DMS153 treated with DMSO at 0.1 percent for 48 hours (cell line): ENCODE measurements around the gene PAX5.

Experiments
- DNase-seq: peaks from one replicate; lab custom pipeline; 2025; ENCODE audit not compliant: unreplicated experiment; lab: John Stamatoyannopoulos, UW

The PAX5 gene

DNA sequence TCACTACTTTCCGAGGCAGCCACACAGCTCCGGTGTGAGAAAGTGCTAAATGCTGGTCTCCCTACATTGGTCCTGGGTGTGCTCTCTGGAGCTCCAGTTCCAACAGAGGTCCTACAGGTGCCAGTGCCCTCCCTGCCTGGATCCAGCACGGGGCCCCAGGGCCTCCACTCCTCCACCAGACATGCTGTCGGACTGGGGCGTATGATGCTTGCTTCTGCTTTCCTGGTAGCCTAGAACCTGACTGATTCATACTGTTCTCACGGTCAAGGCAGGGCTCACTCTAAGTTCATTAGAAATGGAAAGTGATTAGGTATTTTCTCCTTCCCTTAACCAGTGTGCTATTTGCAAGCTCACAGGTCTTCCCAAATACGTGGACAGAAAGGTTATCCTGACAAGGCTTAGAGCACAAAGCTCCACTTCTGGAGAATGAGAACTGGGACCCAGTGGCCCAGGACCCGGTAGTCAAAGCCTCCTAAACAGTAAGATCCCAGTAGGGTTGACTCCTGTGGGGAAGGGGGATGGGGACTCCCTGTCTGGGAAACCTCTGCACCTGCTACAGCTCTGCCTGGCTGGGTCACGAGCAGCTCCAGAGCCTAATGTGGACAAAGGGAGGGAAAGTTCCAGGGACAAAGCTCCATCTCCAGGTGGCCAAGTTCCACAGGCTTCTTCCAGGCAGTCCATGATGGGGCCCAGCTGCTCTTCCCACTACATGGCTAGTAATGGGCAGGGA, 98.1 kb downstream of the PAX5 start:
- no peak for DNase-seq

GRCh38 chr9:36935332-36935731, 98.7 kb downstream of the PAX5 start:
- no peak for DNase-seq

GRCh38 chr9:36934478-36935065, 99.5 kb downstream of the PAX5 start:
- DNase-seq = no peak

DNA sequence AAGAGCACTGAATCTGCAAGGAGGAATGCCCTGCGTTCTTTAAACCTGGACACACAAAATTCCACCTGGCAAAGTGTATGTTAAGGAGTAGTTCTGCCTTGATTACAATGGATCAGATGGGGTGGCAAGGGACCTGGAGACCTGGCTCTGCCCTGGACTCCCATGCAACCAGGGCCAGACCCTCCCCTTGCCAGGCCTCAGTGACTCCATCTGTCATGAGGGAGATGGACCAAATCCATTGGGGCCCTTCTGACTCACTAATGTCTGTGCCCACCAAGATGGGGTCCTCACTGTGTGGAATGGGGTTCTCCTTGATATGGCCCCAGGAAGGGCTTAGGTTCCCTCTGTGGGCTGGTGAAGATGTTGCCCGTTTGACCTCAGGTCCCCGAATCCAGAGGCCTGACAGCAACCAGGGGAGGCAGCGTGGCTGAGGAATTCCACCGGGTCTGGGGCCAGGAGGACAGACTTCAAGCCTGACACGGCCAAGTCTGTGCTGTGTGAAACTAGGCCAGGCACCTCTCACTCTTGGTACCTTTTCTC, 100.3 kb downstream of the PAX5 start:
- no peak for DNase-seq

- no peak for DNase-seq
Observed at GRCh38 chr9:36932198-36932597, 101.9 kb downstream of the PAX5 start.

- no peak for DNase-seq
Observed at GRCh38 chr9:36930941-36931340, 103.1 kb downstream of the PAX5 start.

- DNase-seq = no peak
Observed at GRCh38 chr9:36929350-36929675, 104.8 kb downstream of the PAX5 start.

DNA sequence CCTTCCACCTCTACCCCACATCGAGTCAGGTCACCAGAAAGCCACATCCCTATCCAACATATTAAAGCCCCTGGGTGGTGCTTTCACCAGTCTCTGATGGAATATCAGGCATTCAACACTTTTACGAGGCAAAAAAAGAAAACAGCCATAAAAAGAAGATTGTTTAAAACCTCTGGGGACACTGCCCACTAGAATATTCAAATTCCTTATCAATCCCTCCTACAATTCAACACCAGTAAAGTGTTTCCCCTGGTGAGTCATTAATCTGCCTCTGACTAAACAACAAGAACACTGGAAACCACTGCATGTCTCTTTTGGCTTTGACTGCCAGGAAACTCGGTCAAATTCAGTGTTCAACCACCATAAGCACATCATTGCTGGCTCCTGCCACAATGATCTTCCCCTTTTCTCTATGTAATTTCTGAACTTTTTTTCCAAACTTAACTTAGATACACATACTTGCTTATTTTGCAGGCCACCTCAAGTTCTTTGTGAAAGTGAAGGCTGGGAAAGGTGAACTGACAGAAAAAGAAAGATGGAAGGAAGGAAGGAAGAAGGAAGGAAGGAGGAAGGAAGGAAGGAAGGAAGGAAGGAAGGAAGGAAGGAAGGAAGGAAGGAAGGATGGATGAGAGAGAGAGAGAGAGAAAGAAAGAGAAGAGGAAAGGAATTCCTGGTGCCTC, 105.3 kb downstream of the PAX5 start:
- DNase-seq = no peak

GRCh38 chr9:36928210-36928609, 105.9 kb downstream of the PAX5 start:
- DNase-seq = no peak

GRCh38 chr9:36924757-36925432, 109.2 kb downstream of the PAX5 start:
- DNase-seq = no peak

- no peak for DNase-seq
Observed at GRCh38 chr9:36924071-36924470, 110.0 kb downstream of the PAX5 start.

DNA sequence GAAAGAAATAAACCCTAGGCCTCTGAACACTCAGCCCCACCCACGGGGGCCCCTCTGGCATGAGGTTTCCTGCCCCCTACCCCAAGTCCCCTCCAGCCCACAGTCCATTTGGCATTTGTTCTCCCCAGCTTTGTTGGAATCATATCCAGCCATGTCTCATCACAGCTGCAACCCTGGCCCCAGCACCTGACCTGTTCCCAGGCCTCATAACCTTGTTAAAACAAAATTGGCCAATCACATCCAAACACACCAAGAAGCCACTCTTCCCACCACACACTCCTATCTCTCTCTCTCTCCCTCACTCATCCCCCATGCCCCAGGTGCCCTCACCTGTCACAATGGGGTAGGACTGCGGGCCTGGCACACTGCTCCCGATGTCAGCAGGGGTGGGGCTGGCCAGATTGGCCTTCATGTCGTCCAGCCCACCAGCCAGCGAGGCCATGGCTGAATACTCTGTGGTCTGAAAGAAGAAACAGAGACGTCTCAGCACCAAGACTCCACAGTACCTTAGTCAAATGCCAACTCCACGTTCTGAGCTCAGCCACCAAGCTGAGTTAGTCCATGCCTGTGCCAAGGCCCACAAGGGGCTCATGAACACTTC, 110.9 kb downstream of the PAX5 start:
- DNase-seq = no peak

DNA sequence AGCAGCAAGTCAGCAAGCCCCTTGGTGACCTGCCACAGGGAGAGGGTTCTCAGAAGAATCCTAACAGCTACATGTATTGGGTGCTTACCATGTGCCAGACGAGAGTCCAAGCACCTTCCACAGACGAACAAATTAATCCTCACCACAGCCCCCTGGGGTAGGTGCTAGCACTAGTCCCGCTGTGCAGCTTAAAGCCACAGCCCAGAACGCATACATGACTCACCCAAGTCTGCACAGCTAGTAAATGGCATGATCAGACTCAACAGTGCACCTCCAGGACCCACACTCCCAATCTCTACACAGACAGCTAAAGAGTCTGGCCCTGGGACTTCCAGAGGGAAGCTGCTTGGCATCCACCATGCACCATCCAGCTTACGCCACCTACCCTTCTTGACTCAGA, 111.5 kb downstream of the PAX5 start:
- no peak for DNase-seq

- no peak for DNase-seq
Observed at GRCh38 chr9:36914212-36914577, 119.9 kb downstream of the PAX5 start.

DNA sequence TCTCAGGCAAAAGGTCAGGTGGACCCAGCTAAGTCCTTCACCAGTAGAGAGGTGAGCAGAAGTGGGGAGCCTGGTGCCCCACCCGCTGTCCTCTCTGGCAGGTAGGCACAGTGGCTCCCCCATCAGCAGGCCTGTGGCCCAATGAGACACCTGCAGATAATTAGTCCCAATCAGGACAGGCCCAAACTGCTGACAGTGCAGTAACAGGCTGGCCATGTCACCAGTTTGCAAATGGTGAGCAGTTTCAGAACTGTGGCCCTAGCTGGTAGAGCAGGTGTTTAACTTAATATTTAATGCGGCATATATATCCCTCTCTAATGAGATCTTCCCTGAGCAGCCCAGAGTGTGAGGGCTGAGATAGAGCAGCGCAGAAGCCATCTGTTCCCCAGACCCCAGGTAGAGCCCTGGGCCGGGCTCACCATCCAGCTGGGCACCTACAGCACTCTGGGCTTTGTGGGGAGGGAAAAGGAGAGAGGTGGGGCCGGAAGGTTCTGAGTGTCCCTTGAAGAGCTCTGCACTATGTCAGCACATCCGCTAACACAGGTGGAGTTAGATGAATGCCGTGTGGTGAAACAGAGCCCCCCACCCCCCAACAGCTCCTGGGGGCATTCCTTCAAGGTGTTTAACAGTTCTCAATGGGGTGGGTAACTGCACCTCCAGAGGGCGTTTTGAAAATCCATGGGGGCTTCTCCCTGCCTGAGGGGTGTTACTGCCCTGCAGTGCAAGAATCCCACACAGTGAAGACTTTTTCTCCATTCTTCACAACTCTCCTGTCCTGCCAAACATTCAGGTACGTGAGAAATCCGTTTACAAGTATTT, 120.5 kb downstream of the PAX5 start:
- DNase-seq = no peak

- no peak for DNase-seq
Observed at GRCh38 chr9:36912620-36913019, 121.4 kb downstream of the PAX5 start.

GRCh38 chr9:36911601-36912412, 122.3 kb downstream of the PAX5 start:
- DNase-seq = no peak

DNA sequence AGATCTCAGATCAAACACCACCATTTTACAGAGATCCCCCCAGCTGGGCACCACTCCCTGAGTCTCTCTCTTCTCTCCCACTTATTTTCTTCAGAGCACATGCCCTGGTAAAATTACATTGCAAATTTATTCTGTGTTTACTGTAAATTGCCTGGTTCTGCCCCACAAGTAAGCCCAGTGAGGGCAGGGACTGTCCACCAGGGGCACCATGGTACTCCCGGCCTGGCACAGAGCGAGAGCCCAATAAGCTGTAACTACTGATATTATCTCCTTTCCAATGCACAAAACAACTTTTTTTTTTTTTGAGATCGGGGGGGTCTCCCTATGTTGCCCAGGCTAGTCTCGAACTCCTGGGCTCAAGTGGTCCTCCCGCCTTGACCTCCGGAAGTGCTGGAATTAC, 123.0 kb downstream of the PAX5 start:
- no peak for DNase-seq

- no peak for DNase-seq
Observed at GRCh38 chr9:36906492-36906891, 127.6 kb downstream of the PAX5 start.
